HG02840 (cell line): ENCODE data around the gene MAML3.

Source experiments
- ATAC-seq: cut with Tn5 transposase; IDR thresholded peaks from one replicate; pipeline ENCODE4 v1.9.1; 2021; ENCODE audit warnings: mild to moderate bottlenecking, moderate library complexity, moderate number of reproducible peaks; ENCODE audit not compliant: unreplicated experiment, low FRiP score

The MAML3 gene

GRCh38 chr4:139685180-139685579, 468.8 kb downstream of the MAML3 start:
- no peak for ATAC-seq

- ATAC-seq: no peak
Observed at GRCh38 chr4:139684351-139684750, 469.6 kb downstream of the MAML3 start.

- ATAC-seq: no peak
Observed at GRCh38 chr4:139682741-139683151, 471.2 kb downstream of the MAML3 start.

GRCh38 chr4:139682309-139682708, 471.7 kb downstream of the MAML3 start:
- ATAC-seq: no peak

- ATAC-seq: no peak
Observed at GRCh38 chr4:139676913-139677585, 476.9 kb downstream of the MAML3 start.

GRCh38 chr4:139676365-139676764, 477.6 kb downstream of the MAML3 start:
- no peak for ATAC-seq

GRCh38 chr4:139675651-139676050, 478.3 kb downstream of the MAML3 start:
- ATAC-seq: no peak

GRCh38 chr4:139674875-139675550, 479.0 kb downstream of the MAML3 start:
- no peak for ATAC-seq

- no peak for ATAC-seq
Observed at GRCh38 chr4:139672732-139673131, 481.3 kb downstream of the MAML3 start.

GRCh38 chr4:139672215-139672614, 481.8 kb downstream of the MAML3 start:
- ATAC-seq: no peak

- ATAC-seq: no peak
Observed at GRCh38 chr4:139670775-139671174, 483.2 kb downstream of the MAML3 start.

- ATAC-seq: no peak
Observed at GRCh38 chr4:139669890-139670289, 484.1 kb downstream of the MAML3 start.

- no peak for ATAC-seq
Observed at GRCh38 chr4:139669335-139669734, 484.6 kb downstream of the MAML3 start.

GRCh38 chr4:139668658-139669201, 485.3 kb downstream of the MAML3 start:
- no peak for ATAC-seq

- no peak for ATAC-seq
Observed at GRCh38 chr4:139668036-139668435, 485.9 kb downstream of the MAML3 start.
